RWPE1 (cell line): ENCODE measurements around the gene ATP6V1E1.

ENCODE experiments used
- CTCF ChIA-PET: fragments of 350-600 bp; sonication (Branson Sonifier 250); formaldehyde crosslinking; extraction: SDS; loops from one replicate; lab custom pipeline; 2021; lab: Yijun Ruan, JAX
- POLR2A ChIA-PET: fragments of 400-600 bp; formaldehyde crosslinking; extraction: SDS; loops from one replicate; lab custom pipeline; 2020; ENCODE audit warnings: antibody characterized with exemption; ENCODE audit not compliant: low non-redundant PET; lab: Yijun Ruan, JAX
- DNase-seq: peaks from one replicate; pipeline ENCODE4 v3.0.0; 2012; ENCODE audit warnings: low spot score
- H3K27ac ChIP-seq: fragments of 450-650 bp; 2 replicates; pipeline ENCODE4 v1.5.1; 2017
- CTCF ChIP-seq: fragments of 450-650 bp; conservative IDR thresholded peaks from 2 replicates; pipeline ENCODE4 v1.5.1; 2017; ENCODE audit warnings: low read depth, mild to moderate bottlenecking

ATP6V1E1 gene

GRCh38 chr22:17634696-17635095 lies 6.1 kb upstream of the ATP6V1E1 start:
- no peak for TF ChIP-seq CTCF
- CTCF ChIA-PET = no interaction called here
- H3K27ac ChIP-seq = peak overlapping the region; percentile 99
- POLR2A ChIA-PET = no interaction called here
- no peak for DNase-seq

- DNase-seq = no peak
- ChIA-PET CTCF (interaction anchor here (1.3 kb wide), 1 partner anchor 76 kb away, joined by 5 read pairs; no protein-coding TSS in a partner anchor), POLR2A (interaction anchor here (0.5 kb wide), 1 partner anchor 62 kb away, joined by 3 read pairs; no protein-coding TSS in a partner anchor)
- peak overlapping the region; percentile 99 for H3K27ac ChIP-seq
- no peak for TF ChIP-seq CTCF
Observed at GRCh38 chr22:17633998-17634323, 5.4 kb upstream of the ATP6V1E1 start.

GRCh38 chr22:17633217-17633997 lies 4.9 kb upstream of the ATP6V1E1 start:
- DNase-seq = peak; percentile 75
- ChIA-PET POLR2A (interaction anchor here (0.5 kb wide), 1 partner anchor 62 kb away, joined by 3 read pairs; no protein-coding TSS in a partner anchor), CTCF (interaction anchor here (1.3 kb wide), 1 partner anchor 75 kb away, joined by 5 read pairs; no protein-coding TSS in a partner anchor)
- TF ChIP-seq CTCF = no peak
- H3K27ac ChIP-seq = peak overlapping the region; percentile 99

GRCh38 chr22:17631076-17631565 lies 2.6 kb upstream of the ATP6V1E1 start:
- peak overlapping the region; percentile 52 for H3K27ac ChIP-seq
- TF ChIP-seq CTCF = no peak
- ChIA-PET POLR2A (no interaction called here), CTCF (no interaction called here)
- no peak for DNase-seq

GRCh38 chr22:17629641-17630040 lies 1.1 kb upstream of the ATP6V1E1 start:
- peak overlapping the region; percentile 52 for H3K27ac ChIP-seq
- ChIA-PET POLR2A (no interaction called here), CTCF (no interaction called here)
- DNase-seq = no peak
- TF ChIP-seq CTCF = no peak

GRCh38 chr22:17629173-17629489 lies 582 bp upstream of the ATP6V1E1 start:
- CTCF ChIA-PET = no interaction called here
- peak overlapping the region; percentile 92 for H3K27ac ChIP-seq
- no peak for DNase-seq
- POLR2A ChIA-PET = no interaction called here
- no peak for TF ChIP-seq CTCF
